KMS-11 (cell line): Measurements from ENCODE around the gene ITPR1.

Experiments
- H2AFZ ChIP-seq: fragments of 200-600 bp; sonication (generic); 2 replicates; pipeline ENCODE4 v1.6.1; 2016; ENCODE audit warnings: antibody characterized with exemption, mixed run types, low read depth
- H3K27ac ChIP-seq: fragments of 200-600 bp; sonication (generic); 2 replicates; pipeline ENCODE4 v1.6.1; 2016; ENCODE audit warnings: mild to moderate bottlenecking, mixed run types
- H3K27me3 ChIP-seq: fragments of 200-600 bp; sonication (generic); 2 replicates; pipeline ENCODE4 v1.6.1; 2017; ENCODE audit warnings: mild to moderate bottlenecking, low read depth, mixed run types, moderate library complexity; ENCODE audit not compliant: insufficient read depth
- H3K36me3 ChIP-seq: fragments of 200-600 bp; sonication (generic); 2 replicates; pipeline ENCODE4 v1.6.1; 2017; ENCODE audit warnings: mild to moderate bottlenecking, mixed run types; ENCODE audit not compliant: insufficient read depth
- H3K4me1 ChIP-seq: fragments of 200-600 bp; sonication (generic); 2 replicates; pipeline ENCODE4 v1.6.1; 2016; ENCODE audit warnings: mild to moderate bottlenecking, low read depth, mixed run types; ENCODE audit not compliant: poor library complexity, severe bottlenecking
- H3K4me2 ChIP-seq: fragments of 200-600 bp; sonication (generic); 2 replicates; pipeline ENCODE4 v1.7.0; 2016; ENCODE audit warnings: mild to moderate bottlenecking, mixed run types
- H3K4me3 ChIP-seq: fragments of 200-600 bp; sonication (generic); IDR thresholded peaks from 2 replicates; pipeline ENCODE4 v1.6.1; 2017; ENCODE audit warnings: low read depth, low read length, mixed read lengths; ENCODE audit not compliant: insufficient read depth
- H3K79me2 ChIP-seq: fragments of 200-600 bp; sonication (generic); 2 replicates; pipeline ENCODE4 v1.6.1; 2016; ENCODE audit warnings: low read depth, mixed run types; ENCODE audit not compliant: insufficient read depth
- H3K9ac ChIP-seq: fragments of 200-600 bp; sonication (generic); 2 replicates; pipeline ENCODE4 v1.6.1; 2016; ENCODE audit warnings: mild to moderate bottlenecking, mixed run types
- H4K20me1 ChIP-seq: fragments of 200-600 bp; sonication (generic); 2 replicates; pipeline ENCODE4 v1.6.1; 2016; ENCODE audit warnings: mild to moderate bottlenecking, mixed run types; ENCODE audit not compliant: insufficient read depth
- TF ChIP-seq, protein P1 (sequence below): fragments of 200-600 bp; sonication (generic); conservative IDR thresholded peaks from 2 replicates; pipeline ENCODE4 v1.6.1; 2017; ENCODE audit warnings: low read depth, mild to moderate bottlenecking, antibody characterized with exemption, low read length, moderate library complexity, mixed read lengths

The ITPR1 gene

DNA sequence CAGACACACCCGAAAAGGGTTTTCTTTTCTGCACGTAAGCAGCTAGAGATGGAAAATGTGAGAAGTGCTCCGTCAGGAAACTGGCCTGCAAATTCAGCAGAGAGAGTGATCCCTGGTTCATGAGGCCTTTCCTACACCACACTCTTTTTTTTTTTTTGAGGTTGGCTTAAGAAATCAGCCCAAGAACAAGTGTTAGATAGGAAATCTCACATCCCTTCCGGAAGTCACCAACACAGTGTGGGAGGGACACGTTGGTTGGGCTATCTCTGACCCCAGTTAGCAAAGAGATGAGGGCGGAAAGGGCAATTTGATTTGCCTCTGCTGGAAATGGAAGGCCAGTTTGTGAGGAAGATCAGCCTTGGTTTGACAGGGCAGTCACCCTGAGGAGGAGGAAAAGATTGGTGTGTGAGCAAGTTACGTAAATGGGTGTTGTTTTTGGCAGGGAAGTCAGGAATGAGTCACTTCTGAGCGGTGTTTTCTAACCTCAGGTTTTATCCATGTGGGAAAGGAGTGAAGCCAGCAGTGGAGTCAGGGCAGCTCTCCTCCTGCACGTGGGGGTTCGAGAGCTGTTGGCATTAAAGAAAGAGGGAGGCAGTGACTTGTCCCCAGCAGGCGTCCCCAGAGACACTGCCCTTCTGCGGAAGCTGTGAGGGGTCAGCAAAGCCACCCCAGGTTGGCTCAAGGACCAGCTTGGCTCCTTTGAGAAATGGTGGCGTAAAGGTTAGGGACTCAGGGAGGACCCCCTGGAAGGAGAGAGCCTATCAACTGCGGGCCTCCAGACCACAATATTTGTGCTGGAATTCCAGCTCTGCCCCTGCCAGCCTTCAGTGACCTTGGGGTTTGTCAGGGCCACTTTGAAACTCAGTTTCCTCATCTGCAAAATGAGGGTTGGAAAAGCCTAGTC, 248.5 kb downstream of the ITPR1 start:
- H3K4me3 ChIP-seq = no peak overlapping the region
- no peaks in the 10 kb centered on the region for H4K20me1 ChIP-seq
- H3K27ac ChIP-seq = no peak overlapping the region
- H3K79me2 ChIP-seq = no peaks in the 10 kb centered on the region
- H2AFZ ChIP-seq = no peak overlapping the region
- H3K4me1 ChIP-seq = no peaks in the 10 kb centered on the region
- H3K27me3 ChIP-seq = no peaks in the 10 kb centered on the region
- H3K4me2 ChIP-seq = no peak overlapping the region
- no peak overlapping the region for H3K9ac ChIP-seq
- no peaks in the 10 kb centered on the region for H3K36me3 ChIP-seq
- TF ChIP-seq, protein P1, sequence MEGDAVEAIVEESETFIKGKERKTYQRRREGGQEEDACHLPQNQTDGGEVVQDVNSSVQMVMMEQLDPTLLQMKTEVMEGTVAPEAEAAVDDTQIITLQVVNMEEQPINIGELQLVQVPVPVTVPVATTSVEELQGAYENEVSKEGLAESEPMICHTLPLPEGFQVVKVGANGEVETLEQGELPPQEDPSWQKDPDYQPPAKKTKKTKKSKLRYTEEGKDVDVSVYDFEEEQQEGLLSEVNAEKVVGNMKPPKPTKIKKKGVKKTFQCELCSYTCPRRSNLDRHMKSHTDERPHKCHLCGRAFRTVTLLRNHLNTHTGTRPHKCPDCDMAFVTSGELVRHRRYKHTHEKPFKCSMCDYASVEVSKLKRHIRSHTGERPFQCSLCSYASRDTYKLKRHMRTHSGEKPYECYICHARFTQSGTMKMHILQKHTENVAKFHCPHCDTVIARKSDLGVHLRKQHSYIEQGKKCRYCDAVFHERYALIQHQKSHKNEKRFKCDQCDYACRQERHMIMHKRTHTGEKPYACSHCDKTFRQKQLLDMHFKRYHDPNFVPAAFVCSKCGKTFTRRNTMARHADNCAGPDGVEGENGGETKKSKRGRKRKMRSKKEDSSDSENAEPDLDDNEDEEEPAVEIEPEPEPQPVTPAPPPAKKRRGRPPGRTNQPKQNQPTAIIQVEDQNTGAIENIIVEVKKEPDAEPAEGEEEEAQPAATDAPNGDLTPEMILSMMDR = no peak

DNA sequence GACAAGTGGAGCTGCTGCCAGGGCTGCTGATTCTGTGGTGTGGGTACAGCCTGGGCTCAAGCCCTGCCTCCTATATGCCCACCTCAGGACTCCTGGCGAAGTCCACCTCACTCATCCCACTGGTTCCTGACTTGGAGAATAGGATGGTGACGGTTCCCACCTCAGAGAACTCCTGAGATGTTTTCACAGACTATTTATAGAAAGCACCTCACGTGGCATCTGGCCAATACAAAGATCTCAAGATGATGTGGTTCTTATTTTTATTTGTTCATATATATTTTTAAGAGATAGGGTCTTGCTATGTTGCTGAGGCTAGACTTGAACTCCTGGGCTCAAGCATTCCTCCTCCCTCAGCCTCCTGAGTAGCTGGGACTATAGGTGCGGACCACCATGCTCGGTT, 249.2 kb downstream of the ITPR1 start:
- Histone ChIP-seq H3K9ac (no peak overlapping the region), H3K79me2 (no peaks in the 10 kb centered on the region), H3K27me3 (no peaks in the 10 kb centered on the region), H3K36me3 (no peaks in the 10 kb centered on the region), H3K4me1 (no peaks in the 10 kb centered on the region), H3K4me3 (no peak overlapping the region), H3K27ac (no peak overlapping the region), H3K4me2 (no peak overlapping the region), H2AFZ (no peak overlapping the region), H4K20me1 (no peaks in the 10 kb centered on the region)
- TF ChIP-seq, protein P1 = no peak

DNA sequence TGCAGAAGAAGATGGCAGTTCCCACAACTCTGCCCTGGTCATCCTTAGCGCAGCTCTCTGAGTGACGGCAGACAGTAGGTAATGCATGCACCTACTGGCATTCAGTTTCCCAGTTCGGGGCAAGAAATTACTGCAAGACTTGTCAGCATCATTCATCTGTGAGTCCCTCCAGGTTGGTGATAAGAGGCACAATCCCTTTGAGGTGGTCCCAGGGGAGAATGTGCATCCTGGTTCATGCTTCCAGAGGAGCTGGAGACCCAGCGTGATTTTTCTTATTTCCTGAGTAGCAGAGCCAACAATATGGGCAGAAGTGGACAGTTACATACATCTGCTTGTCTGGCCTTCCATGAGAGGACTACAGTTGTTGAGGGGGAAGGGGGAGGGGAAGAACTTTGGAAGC, 250.2 kb downstream of the ITPR1 start:
- Histone ChIP-seq H3K4me1 (no peaks in the 10 kb centered on the region), H3K4me3 (no peak overlapping the region)
- TF ChIP-seq, protein P1 = no peak

DNA sequence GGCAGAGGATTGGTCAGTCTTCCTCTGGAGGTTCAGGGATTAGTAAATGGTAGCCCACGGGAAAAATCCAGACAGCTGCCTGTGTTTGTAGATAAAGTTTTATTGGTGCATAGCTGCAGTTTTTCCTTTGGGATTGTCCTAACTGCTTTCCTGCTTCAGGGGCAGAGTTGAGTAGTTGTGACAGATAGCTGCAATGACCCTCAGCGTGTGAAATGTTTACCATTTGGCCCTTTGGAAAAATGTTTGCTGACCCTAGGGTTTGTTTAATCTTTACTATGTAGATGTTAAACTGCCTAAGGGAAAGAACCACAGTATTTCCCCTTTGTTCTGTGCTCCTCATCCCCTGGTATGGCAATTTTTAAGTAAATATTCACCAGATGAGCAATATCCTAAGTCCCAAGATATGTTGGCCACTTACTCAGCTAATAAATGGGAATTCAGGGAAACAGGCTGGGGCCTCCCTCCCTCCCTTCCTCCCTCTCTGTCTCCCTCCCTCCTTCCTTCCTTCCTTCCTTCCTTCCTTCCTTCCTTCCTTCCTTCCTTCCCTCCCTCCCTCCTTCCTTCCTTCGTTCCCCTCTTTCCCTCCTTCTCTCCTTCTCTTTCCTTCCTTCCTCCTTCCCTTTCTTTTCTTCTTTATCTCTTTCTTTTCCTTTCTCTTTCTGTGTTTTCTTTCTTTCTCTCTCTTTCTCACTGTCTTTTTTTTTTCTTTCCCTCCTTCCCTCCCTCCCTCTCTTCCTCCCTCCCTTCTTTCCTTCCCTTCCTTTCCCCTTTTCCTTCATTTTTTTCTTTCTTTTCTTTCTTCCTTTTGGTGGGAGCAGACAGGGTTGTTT, 251.5 kb downstream of the ITPR1 start:
- no peaks in the 10 kb centered on the region for H3K4me1 ChIP-seq
- H3K9ac ChIP-seq = no peak overlapping the region
- no peaks in the 10 kb centered on the region for H3K36me3 ChIP-seq
- H3K4me3 ChIP-seq = no peak overlapping the region
- no peaks in the 10 kb centered on the region for H3K27me3 ChIP-seq
- H4K20me1 ChIP-seq = no peaks in the 10 kb centered on the region
- no peak overlapping the region for H3K4me2 ChIP-seq
- no peak overlapping the region for H3K27ac ChIP-seq
- TF ChIP-seq, protein P1 = no peak
- no peak overlapping the region for H2AFZ ChIP-seq
- no peaks in the 10 kb centered on the region for H3K79me2 ChIP-seq

More for the DNA sequence above, 250.2 kb downstream of the ITPR1 start:
- Histone ChIP-seq H3K4me2 (no peak overlapping the region), H3K27me3 (no peaks in the 10 kb centered on the region), H3K9ac (no peak overlapping the region), H3K27ac (no peak overlapping the region), H3K36me3 (no peaks in the 10 kb centered on the region), H2AFZ (no peak overlapping the region), H4K20me1 (no peaks in the 10 kb centered on the region), H3K79me2 (no peaks in the 10 kb centered on the region)
